Mammary epithelial cell (primary cell): ENCODE data around the gene FHIT.

Source experiments
- CTCF ChIP-seq, 2 donors: IDR thresholded peaks in 1 of 2; conservative IDR thresholded peaks in 1 of 2; 2 replicates each; pipeline ENCODE4 v1.5.1; 2011 to 2012; ENCODE audit warnings: inconsistent platforms in 2 of 2, low read length in 2 of 2, mild to moderate bottlenecking in 2 of 2, control low read depth in 1 of 2, low read depth in 1 of 2; ENCODE audit not compliant: insufficient read depth in 1 of 2; ENCODE audit errors: extremely low read depth in 1 of 2
- EZH2 ChIP-seq: IDR thresholded peaks from 2 replicates; pipeline ENCODE4 v1.6.1; 2012; ENCODE audit warnings: low read length, inconsistent platforms, borderline replicate concordance

GRCh38 chr3:60176614-60177013 is 1074.6 kb downstream of the FHIT start:
- TF ChIP-seq CTCF (conservative IDR thresholded peaks at IDR 0.05 in 1 of 2, IDR thresholded peaks at IDR 0.05 in 1 of 2; ENCODE audit: extremely low read depth in 1 of 2, insufficient read depth in 1 of 2, low read depth in 1 of 2, low read length in 2 of 2): no peak
- TF ChIP-seq EZH2: no peak
